GM21528 (cell line): ENCODE results near the gene TBC1D22A.

Experiments used
- ATAC-seq: cut with Tn5 transposase; IDR thresholded peaks from one replicate; pipeline ENCODE4 v1.9.1; 2021; ENCODE audit warnings: mild to moderate bottlenecking, moderate library complexity; ENCODE audit not compliant: unreplicated experiment, low FRiP score

Gene TBC1D22A

GRCh38 chr22:47083379-47083986 lies 321.0 kb downstream of the TBC1D22A start:
- ATAC-seq: no peak

- no peak for ATAC-seq
These were observed 321.8 kb downstream of the TBC1D22A start for GRCh38 chr22:47084226-47084625.

GRCh38 chr22:47086596-47087248 lies 324.3 kb downstream of the TBC1D22A start:
- ATAC-seq: no peak

- no peak for ATAC-seq
These were observed 326.2 kb downstream of the TBC1D22A start for GRCh38 chr22:47088480-47089158.

GRCh38 chr22:47089374-47089773 lies 326.9 kb downstream of the TBC1D22A start:
- no peak for ATAC-seq

- ATAC-seq: no peak
These were observed 327.5 kb downstream of the TBC1D22A start for GRCh38 chr22:47089796-47090460.

GRCh38 chr22:47090591-47091245 lies 328.3 kb downstream of the TBC1D22A start:
- no peak for ATAC-seq

GRCh38 chr22:47091246-47091651 lies 328.8 kb downstream of the TBC1D22A start:
- ATAC-seq: no peak

GRCh38 chr22:47091921-47092700 lies 329.7 kb downstream of the TBC1D22A start:
- no peak for ATAC-seq

- ATAC-seq: no peak
These were observed 330.5 kb downstream of the TBC1D22A start for GRCh38 chr22:47092896-47093311.

- ATAC-seq: no peak
These were observed 331.3 kb downstream of the TBC1D22A start for GRCh38 chr22:47093720-47094119.

- no peak for ATAC-seq
These were observed 332.4 kb downstream of the TBC1D22A start for GRCh38 chr22:47094861-47095330.

GRCh38 chr22:47095395-47096122 lies 333.1 kb downstream of the TBC1D22A start:
- ATAC-seq: no peak

GRCh38 chr22:47098121-47098520 lies 335.7 kb downstream of the TBC1D22A start:
- no peak for ATAC-seq

- ATAC-seq: no peak
These were observed 336.1 kb downstream of the TBC1D22A start for GRCh38 chr22:47098554-47098953.

- no peak for ATAC-seq
These were observed 337.6 kb downstream of the TBC1D22A start for GRCh38 chr22:47100019-47100418.

GRCh38 chr22:47100646-47101200 lies 338.3 kb downstream of the TBC1D22A start:
- ATAC-seq: no peak

- ATAC-seq: no peak
These were observed 339.0 kb downstream of the TBC1D22A start for GRCh38 chr22:47101321-47101885.

GRCh38 chr22:47102081-47102480 lies 339.6 kb downstream of the TBC1D22A start:
- no peak for ATAC-seq
